NCI-H446 treated with DMSO at 0.1 percent for 48 hours (cell line): ENCODE data around the gene ABI2.
A peak's percentile ranks its signal among the peaks of the same experiment; 100 is the strongest.

ENCODE experiments used
- DNase-seq: peaks from one replicate; lab custom pipeline; 2025; lab: John Stamatoyannopoulos, UW

Gene ABI2

GRCh38 chr2:203484266-203485112 is 156.3 kb downstream of the ABI2 start:
- DNase-seq: peak; percentile 2

- no peak for DNase-seq
Measured at GRCh38 chr2:203489531-203489930, 161.3 kb downstream of the ABI2 start.

DNA sequence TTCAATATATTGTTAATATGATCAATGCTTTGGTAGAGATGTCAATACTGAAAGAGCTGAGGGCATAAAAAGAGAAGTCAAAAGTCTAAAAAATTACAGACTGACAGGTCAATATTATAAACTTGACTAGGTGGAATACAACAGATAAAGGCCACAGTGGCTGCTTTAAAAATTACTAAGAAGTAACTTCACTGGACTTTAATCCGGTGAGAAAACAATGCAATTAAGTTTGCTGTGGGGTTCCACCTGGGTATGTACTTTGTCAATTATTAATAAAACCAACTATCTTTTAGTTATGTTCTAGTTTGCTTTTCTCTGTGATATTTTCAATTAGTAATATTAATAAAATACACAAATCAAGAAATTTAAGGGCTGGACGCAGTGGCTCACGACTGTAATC is 162.2 kb downstream of the ABI2 start:
- DNase-seq: no peak

GRCh38 chr2:203492965-203493364 is 164.8 kb downstream of the ABI2 start:
- DNase-seq: no peak
